ENCODE measurements around the gene ODC1.
"Not testable (repeated sequence)": the region's sequence is repeated elsewhere in the genome, so short reads cannot be mapped to it uniquely, and the experiment has no call there.

Gene ODC1

DNA sequence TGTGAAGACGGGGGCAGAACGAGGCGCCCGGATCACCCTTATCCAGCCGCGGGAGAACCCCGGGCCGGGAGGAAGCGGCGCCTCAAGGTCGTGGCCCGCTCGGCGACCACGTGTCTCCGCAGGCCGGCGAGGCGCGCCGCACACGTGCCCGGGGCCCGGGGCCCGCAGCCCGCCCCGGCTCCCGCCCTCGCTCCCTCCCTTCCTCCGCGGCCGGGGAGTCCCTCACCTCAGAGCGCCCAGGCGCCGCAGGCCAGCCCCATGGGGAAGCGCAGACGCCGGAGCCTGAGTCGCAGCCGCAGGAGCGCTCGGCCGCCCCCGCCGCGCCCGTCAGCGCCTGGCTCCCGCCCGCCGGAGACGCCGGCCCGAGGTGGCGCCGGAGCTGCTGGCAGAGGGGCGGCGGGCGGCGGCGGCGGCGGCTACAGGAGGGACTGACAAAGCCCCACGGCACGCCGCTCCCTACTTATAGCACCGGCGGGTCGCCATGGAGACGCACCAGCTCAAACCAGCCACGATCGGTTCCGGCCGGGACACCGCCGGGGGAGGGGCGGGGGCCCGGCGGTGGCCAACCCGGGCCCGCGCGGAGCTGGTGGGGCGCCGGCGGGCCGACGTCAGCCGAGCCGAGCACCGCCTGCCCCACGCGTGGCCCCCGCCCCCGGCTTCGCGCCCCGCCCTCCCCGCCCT lies at the start of gene ODC1:
Gene ODC1 (minus strand): TSS at position 433 of the 681 bp plus-strand sequence. CDS start 3,295 bp downstream, outside the sequence.
- DNase-seq (ENCODE audit: low read depth): peak; percentile 98

DNA sequence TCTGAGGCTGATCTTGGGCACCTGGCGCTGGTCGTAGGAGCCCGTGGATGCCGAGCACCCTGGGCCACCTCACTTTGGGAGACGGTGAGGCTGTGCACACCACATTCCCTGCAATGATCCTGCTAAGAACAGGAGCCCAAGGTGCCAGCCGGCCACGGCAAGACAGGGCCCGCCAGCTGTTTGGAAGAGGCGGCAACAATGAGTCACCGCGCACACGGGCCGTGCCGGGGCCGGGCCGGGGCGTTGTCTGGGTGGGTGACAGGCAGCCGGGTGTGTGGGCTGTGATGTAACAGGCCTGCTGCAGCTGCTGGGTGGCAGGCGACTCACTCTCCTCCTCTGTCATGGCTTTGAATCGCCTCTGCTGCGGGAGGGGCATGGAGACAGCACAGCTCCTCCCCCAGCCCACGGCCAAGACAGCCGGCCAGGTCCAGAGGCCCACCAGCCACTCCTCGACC lies 49.7 kb upstream of the ODC1 start:
- peak; percentile 35 for DNase-seq (ENCODE audit: low read depth)

DNA sequence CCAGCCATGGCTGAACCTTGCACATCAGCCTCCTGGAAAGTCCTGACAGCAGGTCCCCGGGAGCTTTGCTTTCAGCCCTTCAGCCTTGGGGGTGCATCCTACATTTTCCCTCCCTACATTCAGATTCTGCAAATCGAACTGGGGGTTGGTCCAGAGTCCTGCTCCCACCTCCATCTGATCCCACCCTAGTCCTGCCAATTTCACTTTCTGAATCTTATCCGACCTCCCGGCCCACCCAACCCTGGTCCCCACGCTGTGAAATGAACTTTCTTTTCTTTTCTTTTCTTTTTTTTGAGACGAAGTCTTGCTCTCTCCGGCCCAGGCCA lies 47.8 kb upstream of the ODC1 start:
- no peak for DNase-seq (ENCODE audit: low read depth)

DNA sequence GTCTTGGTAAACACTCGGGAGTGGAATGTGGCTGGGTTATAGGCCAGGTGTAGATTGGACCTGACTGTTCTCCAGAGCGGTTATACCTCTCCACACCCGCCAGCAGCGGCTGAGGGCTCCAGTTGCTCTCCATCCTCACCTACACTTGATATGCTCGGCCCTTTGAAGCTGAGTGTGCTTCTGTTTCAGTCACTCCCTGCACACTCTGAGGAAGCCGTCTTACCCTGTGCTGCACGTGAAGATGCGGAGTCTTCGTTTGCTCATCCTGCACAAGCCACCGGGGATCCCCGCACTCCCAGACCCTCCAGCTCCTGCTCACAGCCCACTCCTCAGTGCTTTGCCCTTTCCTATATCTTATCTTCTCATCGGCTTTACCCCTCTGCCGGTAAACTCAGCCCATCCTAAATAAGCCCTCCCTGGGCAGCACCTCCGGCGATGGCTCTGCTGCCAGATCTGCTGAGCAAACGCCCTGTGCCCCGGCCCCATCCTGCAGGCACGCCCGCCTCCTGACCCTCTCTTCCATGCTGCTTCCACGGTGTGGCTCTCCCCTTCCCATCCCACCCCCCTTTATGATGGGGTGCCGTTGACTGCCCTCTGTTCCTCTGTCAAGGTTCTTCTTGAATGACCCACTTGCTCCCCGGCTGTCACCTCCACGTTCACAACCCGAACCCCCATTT lies 47.3 kb upstream of the ODC1 start:
- no peak for DNase-seq (ENCODE audit: low read depth)

DNA sequence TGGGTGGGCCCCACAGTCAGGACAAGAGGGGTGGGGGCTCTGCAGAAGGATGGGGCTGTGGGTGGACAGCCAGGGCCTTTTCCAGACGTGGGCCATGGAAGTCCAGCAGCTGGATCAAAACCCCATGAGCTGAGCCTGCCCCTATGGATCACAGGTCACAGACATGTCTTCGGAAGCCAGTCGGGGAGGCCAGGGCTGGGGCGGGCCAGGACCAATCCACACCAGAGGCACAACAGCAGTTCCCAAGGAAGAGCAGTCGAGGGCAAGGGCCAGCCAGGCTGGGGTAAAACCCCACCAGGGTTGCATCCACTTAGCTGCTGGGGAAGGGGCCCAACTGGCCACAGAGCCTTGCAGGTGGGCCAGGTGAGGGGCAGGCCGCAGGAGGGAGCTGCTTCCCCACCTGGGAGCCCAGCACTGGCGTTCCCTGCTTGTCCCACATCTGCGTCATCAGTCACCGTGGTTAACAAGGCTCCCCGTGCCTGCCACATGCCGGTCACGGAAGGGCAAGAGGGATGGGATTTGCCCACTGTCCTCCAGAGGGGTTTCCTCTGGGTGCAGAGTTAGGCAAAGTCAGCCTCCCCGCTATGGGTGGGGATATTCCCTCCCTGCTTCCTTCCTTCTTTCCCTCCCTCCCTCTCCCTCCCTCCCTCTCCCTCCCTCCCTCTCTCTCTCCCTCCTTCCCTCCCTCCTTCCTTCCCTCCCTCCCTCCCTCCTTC lies 46.4 kb upstream of the ODC1 start:
- no peak for DNase-seq (ENCODE audit: low read depth)

DNA sequence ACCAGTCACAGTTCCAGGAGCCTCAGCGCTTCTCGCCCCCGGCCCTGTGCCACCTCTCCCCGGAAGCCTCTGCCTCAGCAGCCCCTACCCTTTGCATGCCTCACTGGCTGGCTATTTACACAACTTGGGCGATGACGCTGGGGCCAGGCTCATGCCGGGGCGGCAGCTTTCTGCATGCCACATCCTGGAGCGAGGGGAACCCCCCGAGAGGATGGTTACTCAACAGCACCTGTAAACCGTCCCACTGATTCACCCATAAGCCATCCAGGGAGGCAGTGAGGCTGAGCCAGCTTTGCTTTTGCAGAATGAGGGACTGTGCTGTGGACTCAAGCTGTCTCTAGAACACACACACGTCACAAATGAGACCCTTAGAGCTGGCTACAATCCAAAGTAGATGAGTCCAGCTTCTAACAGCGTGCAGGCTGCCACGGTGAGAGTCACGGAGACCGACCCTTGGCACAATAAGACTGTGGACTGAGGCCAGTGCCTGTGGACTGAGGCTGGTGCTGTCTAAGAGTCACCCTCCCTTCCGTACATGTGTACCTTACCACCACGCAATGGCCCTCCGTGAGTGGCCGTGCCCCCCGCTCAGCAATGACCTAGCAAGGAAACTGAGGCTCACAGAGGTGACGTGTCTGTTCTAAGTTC lies 45.6 kb upstream of the ODC1 start:
- DNase-seq (ENCODE audit: low read depth): peak; percentile 73

DNA sequence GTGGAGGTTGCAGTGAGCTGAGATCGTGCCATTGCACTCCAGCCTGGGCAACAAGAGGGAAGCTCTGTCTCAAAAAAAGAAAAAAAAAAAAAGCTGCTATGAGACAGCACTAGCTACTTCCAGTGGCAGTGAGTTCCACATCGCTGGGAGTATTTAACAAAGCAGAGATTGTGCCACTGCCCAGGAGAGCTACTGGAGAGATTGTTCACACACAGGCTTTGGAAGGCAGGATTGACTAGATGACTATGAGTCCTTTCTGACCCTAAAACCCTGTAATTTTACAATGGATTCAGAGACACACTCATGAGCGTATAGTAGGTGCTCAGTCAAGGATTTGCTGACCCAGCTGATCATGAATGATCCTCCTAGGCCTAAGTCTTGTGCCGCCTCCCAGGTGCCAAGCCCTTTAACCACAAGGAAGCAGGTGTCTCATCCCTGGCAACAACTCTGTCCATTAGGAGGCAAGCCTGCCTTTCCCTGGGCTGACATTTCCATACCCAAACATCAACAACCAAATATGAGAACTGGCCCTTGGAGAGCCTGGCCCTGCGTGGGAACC lies 45.0 kb upstream of the ODC1 start:
- no peak for DNase-seq (ENCODE audit: low read depth)

DNA sequence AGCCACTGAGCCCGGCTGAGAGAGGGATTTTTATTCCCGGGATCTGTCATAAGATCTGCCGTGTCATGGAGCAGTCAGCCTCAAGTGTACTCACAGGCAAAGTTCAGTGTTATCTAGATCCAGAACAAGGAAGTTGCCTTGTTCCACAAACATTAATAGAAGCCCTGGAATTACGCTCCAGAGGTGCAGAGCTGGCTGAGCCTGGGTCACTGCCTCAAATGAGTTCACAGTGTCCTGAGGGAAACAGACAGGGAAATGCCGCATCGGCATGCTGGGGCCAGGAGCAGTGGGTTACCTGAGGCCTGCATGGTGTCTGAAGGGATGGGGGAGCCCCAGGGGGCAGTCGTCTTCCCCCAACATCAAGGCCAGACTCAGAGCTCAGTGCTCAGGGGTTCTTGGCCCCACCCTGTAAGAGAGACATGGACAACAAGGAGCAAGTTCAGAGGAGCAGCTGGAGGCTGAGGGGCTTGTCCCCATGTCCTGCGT lies 42.7 kb upstream of the ODC1 start:
- no peak for DNase-seq (ENCODE audit: low read depth)

DNA sequence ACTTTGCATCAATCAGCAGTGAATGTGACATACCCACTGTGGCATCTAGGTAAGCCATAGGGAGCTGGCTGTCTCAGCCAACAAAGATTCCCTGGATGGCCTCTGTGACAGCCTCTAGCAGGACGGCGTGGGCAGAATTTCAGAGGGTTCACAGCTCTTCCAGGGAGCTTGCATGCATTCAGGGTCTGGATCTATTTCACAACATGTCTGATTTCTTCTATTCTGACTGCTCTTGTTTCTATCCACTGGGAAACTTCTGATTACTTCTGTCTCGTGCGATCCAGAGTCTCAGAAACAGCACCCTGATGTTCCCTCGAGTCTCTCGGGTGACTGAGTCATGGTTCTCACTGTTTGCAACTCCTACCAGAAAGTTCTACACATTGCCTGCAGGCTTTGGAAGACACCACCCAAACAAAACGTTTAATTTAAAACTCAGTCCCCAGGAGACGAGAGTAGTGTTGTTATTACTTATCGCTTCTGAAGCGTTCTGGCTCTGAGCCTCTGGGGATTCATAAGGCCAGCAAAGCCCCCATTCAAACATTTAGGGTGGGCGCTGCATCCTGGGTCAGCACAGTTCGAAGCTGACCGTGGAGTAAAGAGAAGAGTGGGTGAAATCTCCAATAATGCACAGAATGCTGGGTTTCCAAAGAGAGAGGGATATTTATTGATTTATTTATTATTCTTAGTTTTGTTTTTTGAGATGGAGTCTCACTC lies 41.9 kb upstream of the ODC1 start:
- no peak for DNase-seq (ENCODE audit: low read depth)

DNA sequence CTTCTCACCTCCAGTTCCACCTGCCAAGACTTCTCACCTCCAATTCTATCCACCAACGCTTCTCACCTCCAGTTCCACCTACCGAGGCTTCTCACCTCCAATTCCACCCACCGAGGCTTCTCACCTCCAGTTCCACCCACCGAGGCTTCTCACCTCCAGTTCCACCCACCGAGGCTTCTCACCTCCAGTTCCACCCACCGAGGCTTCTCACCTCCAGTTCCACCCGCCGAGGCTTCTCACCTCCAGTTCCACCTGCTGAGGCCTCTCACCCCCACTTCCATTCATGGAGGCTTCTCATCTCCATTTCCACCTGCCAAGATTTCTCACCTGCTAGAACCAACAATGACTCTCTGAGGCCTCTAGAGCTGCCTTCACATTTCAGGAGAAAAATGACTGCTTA lies 40.0 kb upstream of the ODC1 start:
- DNase-seq (ENCODE audit: low read depth): not testable (repeated sequence)

DNA sequence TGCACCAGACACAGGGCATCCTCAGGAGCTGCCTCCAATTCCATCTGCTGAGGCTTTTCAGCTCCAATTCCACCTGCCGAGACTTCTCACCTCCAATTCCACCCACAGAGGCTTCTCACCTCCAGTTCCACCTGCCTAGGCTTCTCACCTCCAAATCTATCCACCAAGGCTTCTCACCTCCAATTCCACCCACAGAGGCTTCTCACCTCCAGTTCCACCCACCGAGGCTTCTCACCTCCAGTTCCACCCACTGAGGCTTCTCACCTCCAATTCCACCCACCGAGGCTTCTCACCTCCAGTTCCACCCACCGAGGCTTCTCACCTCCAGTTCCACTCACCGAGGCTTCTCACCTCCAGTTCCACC lies 39.6 kb upstream of the ODC1 start:
- not testable (repeated sequence) for DNase-seq (ENCODE audit: low read depth)

DNA sequence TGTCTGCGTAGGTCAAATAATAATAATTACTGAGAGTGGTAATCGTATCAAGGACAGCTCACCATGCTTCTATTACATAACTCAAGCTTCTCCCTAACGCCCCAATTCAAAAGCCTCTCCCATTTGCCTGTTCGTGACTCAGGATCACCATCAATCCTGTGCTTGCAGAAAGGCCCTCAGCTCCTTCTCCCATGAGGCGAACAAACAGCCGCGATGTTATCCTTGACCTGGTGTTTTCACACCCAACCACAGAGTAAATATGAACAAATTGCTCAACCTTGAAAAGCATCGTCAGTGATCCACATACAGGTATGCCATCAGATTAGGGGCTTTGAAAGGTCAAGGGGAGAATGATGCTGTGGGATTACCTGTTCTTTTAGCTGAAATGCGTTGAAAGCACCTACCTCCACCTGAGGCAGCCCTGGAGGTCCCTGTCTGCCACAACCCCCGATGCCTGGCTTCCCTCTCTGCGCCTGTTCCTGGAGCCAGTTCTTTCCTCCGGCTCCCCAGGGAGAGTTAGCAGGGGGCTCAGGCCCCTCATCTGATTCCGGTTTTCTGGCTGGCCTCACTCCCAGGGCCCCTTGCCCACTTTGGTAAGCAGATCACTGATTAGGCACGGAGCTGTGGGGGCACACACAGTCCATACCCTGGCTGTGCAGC lies 39.1 kb upstream of the ODC1 start:
- DNase-seq (ENCODE audit: low read depth): no peak

DNA sequence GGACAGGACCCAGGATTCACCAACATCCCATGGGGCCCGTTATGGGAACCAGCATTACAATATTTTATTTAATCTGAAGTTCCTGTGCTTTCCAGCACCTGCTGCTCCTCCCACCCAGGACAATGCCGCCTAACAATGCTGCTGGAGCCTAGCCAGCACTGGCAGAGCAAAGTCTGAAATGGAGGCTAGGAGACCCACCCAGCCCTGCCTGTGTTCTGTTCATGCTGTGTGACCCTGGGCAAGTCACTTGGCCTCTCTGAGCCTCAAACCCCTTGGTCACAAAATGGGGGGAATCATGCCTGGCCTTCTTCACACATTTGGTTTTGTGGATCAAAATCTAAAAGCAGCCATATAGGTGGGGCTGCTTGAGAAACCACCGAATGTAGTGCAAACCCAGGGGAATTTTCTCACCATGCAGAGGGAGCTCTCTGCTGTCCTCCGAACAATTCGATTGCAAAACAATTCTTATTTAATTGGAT lies 38.5 kb upstream of the ODC1 start:
- DNase-seq (ENCODE audit: low read depth): no peak

DNA sequence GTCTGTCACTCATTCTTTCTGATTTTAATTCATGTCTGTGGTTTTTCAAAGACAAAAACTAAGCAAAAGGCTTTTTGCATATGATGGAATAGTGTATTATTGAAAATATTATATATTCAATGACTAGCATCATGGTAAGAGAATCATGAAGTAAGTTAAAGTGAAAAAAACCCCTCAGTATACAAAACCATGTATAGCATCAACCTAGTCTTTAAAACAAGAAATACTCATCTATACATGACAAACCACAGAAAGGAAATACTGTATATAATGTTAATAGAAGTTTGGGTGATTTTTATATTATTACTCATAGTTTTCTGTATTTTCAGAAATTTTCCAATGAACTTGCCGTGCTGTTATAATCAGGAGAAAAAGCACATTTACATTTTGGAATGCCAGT lies 38.0 kb upstream of the ODC1 start:
- no peak for DNase-seq (ENCODE audit: low read depth)

DNA sequence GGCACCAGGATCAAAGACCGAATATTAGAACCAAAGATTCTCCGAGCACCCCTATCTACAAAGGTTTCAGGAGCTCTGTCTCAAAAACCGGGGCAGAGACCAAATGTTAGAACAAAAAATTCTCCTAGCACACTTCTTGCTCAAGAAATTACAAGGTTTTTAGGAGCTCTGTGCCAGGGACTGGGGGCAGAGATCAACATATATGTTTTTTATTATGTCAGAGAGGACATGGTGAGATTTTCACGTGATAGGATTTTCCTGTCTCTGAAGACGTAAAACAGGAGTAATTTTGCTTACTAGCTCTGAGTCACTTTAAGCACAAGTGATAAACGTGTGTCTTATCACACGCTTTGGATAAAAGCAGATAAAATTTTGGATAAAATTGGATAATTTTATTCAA lies 34.8 kb upstream of the ODC1 start:
- DNase-seq (ENCODE audit: low read depth): no peak

DNA sequence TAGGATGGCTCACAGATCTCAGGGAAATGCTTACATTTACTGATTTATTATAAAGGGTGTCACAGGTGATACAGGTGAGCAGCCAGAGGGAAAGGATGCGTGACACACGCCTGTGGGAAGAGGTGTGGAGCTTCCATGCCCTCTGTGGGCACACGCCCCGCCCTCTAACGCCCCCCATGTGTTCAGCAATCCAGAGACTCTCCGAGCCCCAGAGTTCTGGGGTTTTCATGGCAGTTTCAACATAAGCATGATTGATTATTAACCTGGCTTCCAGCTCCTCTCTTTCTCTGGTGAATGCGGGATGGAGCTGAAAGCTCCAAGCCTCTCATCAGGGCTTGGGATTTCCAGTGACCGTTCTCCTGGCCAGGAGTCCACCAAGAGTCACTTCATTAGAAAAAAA lies 34.3 kb upstream of the ODC1 start:
- DNase-seq (ENCODE audit: low read depth): no peak

DNA sequence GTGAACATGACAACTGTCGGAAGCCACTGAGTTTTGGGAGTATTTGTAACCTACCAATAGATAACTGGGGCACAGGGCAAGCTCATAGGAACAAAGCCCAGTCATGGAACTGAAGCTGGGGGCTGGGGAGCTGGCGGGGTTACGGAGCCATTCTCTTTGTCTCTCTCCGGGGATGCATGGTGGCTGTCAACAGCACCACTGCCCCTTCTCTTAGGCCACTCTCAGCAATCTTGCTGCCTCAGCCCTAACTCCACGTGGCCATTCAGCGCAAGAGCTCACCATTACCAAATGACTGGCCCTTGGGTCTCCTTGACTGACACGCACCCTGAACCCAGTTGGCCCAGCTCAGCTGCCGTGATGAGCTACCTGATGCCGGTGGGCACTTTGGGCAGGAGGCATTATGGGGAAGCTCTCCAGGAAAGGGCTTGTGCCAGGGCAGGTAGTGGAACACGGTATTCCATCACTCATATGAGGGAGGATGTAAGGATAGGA lies 33.6 kb upstream of the ODC1 start:
- DNase-seq (ENCODE audit: low read depth): no peak

DNA sequence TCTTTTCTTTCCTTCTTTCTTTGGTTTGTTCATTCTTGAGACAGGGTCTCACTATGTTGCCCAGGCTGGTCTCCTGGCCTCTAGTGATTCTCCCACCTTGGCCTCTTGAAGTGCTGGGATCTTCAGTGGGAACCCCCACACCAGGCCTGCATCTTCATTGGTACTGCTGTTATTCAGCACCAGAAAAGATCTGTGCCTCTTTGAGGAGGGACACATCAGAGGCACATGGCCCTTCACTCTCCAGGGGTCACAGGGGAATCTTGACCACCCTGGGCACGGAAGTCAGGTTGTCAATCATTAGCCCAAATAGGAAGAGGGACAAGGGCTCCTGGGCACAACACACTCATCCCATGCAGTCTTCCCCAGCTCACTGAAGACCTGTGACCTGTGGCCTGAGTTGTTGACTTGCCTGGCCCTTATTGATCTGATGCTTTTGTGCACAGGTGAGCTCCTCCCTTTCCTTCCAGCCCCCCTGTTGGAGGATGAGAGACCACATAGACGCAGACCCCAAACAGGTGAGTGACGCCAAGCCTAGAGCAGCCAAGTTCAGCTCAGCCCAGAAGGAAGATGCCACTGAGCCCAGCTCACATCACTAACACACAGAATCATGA lies 33.0 kb upstream of the ODC1 start:
- no peak for DNase-seq (ENCODE audit: low read depth)

DNA sequence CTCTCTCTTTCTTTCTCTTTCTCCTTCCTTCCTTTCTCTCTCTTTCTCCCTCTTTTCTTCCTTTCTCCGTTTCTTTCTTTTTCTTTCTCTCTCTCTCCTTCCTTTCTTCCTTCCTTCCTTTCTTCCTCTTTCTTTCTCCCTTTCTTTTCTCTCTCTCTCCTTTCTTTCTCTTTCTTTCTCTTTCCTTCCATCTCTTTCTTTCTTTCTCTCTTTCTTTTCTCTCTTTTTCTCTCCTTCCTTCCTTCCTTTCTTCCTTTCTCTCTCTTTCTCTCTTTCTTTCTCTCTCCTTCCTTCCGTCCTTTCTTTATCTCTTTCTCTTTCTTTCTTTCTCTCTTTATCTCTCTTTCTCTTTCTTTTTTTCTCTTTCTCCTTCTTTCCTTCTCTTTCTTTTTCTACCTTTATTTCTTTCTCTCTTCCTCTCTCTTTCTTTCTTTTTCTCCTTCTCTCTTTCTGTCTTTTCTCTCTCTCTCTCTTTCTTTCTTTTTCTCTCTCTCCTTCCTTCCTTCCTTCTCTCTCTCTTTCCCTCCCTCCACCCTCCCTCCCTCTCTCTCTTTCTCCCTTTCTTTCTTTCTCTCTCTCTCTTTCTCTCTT lies 32.3 kb upstream of the ODC1 start:
- no peak for DNase-seq (ENCODE audit: low read depth)

DNA sequence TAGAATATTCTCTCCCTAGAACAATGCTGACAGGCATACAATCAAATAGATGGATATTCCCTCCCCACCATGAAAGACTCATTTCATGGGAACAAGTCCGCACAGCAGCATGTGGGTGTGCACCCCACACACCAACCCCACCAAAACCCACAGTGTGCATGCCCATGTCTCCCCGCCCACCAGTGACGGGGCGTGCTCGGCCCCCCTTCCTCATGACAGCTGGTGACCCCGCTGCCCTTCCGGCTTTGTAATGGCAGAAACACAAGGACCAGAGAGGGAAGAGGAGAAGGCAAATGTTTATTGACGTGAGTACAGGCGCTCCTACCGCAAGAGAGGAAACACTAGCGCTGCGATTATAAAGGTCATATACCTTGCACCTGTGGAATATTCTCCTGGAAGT lies 30.8 kb upstream of the ODC1 start:
- DNase-seq (ENCODE audit: low read depth): no peak

Data from activated T-cell treated with anti-CD3 and anti-CD28 coated beads for 24 hours (primary cell).